ENCODE data around the gene RIMS3.
"Not testable (repeated sequence)": the region's sequence is repeated elsewhere in the genome, so short reads cannot be mapped to it uniquely, and the experiment has no call there.

The RIMS3 gene

DNA sequence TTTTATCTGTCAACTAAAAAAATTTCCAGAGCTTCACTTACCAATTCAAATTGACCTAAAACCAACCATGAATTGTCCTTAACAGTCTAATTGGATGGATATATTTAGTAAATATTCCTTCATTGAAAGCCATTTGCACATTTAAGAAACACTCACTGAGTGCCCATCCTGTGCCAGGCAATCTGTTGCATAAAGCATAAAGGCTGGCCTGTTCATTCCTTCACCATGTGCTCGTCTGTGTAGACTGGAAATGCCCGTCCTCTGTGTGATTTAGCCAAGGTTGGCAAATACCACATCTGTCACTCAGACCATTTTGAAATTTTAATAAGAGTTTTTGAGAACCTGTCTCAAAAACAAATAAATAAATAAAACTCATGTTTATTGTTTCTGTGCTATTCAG is 76.9 kb downstream of the RIMS3 start:
- H3K27me3 ChIP-seq (ENCODE audit: insufficient read depth, low read length, poor library complexity), result no peaks in the 10 kb centered on the region
- H4K5ac ChIP-seq (ENCODE audit: low read length), result no peak overlapping the region
- no peak overlapping the region for H3K9ac ChIP-seq (ENCODE audit: low read length)
- WGBS (ENCODE audit: extremely low coverage, insufficient coverage, low lambda C conversion rate), result no CpG with 5 or more reads among the region's 2 CpGs
- H2BK15ac ChIP-seq (replicated peaks; ENCODE audit: low read depth), result no peak overlapping the region
- H3K27ac ChIP-seq (ENCODE audit: low read depth, low read length), result no peak overlapping the region
- H2BK5ac ChIP-seq (ENCODE audit: low read length), result no peak overlapping the region
- DNase-seq, result no peak
- H2BK120ac ChIP-seq (ENCODE audit: low read depth, low read length), result no peak overlapping the region
- H3K79me2 ChIP-seq (ENCODE audit: control insufficient read depth, insufficient read depth, low read length), result no peaks in the 10 kb centered on the region
- H3K18ac ChIP-seq (ENCODE audit: low read length), result no peak overlapping the region
- H3K4me3 ChIP-seq (ENCODE audit: low read length), result no peak overlapping the region
- H3K23ac ChIP-seq (ENCODE audit: low read length), result no peak overlapping the region
- H3K36me3 ChIP-seq (ENCODE audit: control insufficient read depth, insufficient read depth, low read length), result no peaks in the 10 kb centered on the region
- H3K79me1 ChIP-seq (ENCODE audit: low read length), result no peaks in the 10 kb centered on the region
- no peak overlapping the region for H2AK5ac ChIP-seq (ENCODE audit: low read length)
- H3K4me1 ChIP-seq (ENCODE audit: control insufficient read depth, low read depth, low read length), result no peaks in the 10 kb centered on the region
- no peak overlapping the region for H3K4ac ChIP-seq (ENCODE audit: low read depth, low read length)
- H4K8ac ChIP-seq (ENCODE audit: low read depth, low read length), result no peak overlapping the region
- H3K4me2 ChIP-seq (ENCODE audit: low read length), result no peak overlapping the region
- no peak overlapping the region for H3K56ac ChIP-seq (ENCODE audit: low read length)

GRCh38 chr1:40583980-40584379 is 81.5 kb downstream of the RIMS3 start:
- no peak overlapping the region for H3K18ac ChIP-seq (ENCODE audit: low read length)
- no peak overlapping the region for H3K4ac ChIP-seq (ENCODE audit: low read depth, low read length)
- H3K23ac ChIP-seq (ENCODE audit: low read length), result no peak overlapping the region
- H3K4me2 ChIP-seq (ENCODE audit: low read length), result no peak overlapping the region
- H2BK5ac ChIP-seq (ENCODE audit: low read length), result no peak overlapping the region
- no peak overlapping the region for H3K27ac ChIP-seq (ENCODE audit: low read depth, low read length)
- DNase-seq, result peak; percentile 18
- H2BK15ac ChIP-seq (replicated peaks; ENCODE audit: low read depth), result no peak overlapping the region
- H2AK5ac ChIP-seq (ENCODE audit: low read length), result no peak overlapping the region
- H4K8ac ChIP-seq (ENCODE audit: low read depth, low read length), result no peak overlapping the region
- no peak overlapping the region for H3K4me3 ChIP-seq (ENCODE audit: low read length)
- H3K4me1 ChIP-seq (ENCODE audit: control insufficient read depth, low read depth, low read length), result no peaks in the 10 kb centered on the region
- WGBS (ENCODE audit: extremely low coverage, insufficient coverage, low lambda C conversion rate), result no CpG with 5 or more reads among the region's 6 CpGs
- no peaks in the 10 kb centered on the region for H3K27me3 ChIP-seq (ENCODE audit: insufficient read depth, low read length, poor library complexity)
- H3K56ac ChIP-seq (ENCODE audit: low read length), result no peak overlapping the region
- H2BK120ac ChIP-seq (ENCODE audit: low read depth, low read length), result no peak overlapping the region
- no peaks in the 10 kb centered on the region for H3K36me3 ChIP-seq (ENCODE audit: control insufficient read depth, insufficient read depth, low read length)
- H3K79me2 ChIP-seq (ENCODE audit: control insufficient read depth, insufficient read depth, low read length), result no peaks in the 10 kb centered on the region
- no peak overlapping the region for H4K5ac ChIP-seq (ENCODE audit: low read length)
- no peak overlapping the region for H3K9ac ChIP-seq (ENCODE audit: low read length)
- H3K79me1 ChIP-seq (ENCODE audit: low read length), result no peaks in the 10 kb centered on the region

- Histone ChIP-seq H3K79me2 (ENCODE audit: control insufficient read depth, insufficient read depth, low read length) (no peaks in the 10 kb centered on the region), H3K9ac (ENCODE audit: low read length) (no peak overlapping the region), H2BK5ac (ENCODE audit: low read length) (no peak overlapping the region), H3K4ac (ENCODE audit: low read depth, low read length) (no peak overlapping the region), H3K4me1 (ENCODE audit: control insufficient read depth, low read depth, low read length) (no peaks in the 10 kb centered on the region), H4K8ac (ENCODE audit: low read depth, low read length) (no peak overlapping the region), H3K27ac (ENCODE audit: low read depth, low read length) (no peak overlapping the region), H3K56ac (ENCODE audit: low read length) (no peak overlapping the region), H3K27me3 (ENCODE audit: insufficient read depth, low read length, poor library complexity) (no peaks in the 10 kb centered on the region), H3K4me2 (ENCODE audit: low read length) (no peak overlapping the region), H3K36me3 (ENCODE audit: control insufficient read depth, insufficient read depth, low read length) (no peaks in the 10 kb centered on the region), H3K18ac (ENCODE audit: low read length) (no peak overlapping the region), H3K79me1 (ENCODE audit: low read length) (no peaks in the 10 kb centered on the region), H3K4me3 (ENCODE audit: low read length) (no peak overlapping the region), H2AK5ac (ENCODE audit: low read length) (no peak overlapping the region), H4K5ac (ENCODE audit: low read length) (no peak overlapping the region), H2BK120ac (ENCODE audit: low read depth, low read length) (no peak overlapping the region), H2BK15ac (replicated peaks; ENCODE audit: low read depth) (no peak overlapping the region), H3K23ac (ENCODE audit: low read length) (no peak overlapping the region)
- no CpG with 5 or more reads among the region's 2 CpGs for WGBS (ENCODE audit: extremely low coverage, insufficient coverage, low lambda C conversion rate)
- no peak for DNase-seq
Measured at GRCh38 chr1:40582116-40582515, 83.4 kb downstream of the RIMS3 start.

DNA sequence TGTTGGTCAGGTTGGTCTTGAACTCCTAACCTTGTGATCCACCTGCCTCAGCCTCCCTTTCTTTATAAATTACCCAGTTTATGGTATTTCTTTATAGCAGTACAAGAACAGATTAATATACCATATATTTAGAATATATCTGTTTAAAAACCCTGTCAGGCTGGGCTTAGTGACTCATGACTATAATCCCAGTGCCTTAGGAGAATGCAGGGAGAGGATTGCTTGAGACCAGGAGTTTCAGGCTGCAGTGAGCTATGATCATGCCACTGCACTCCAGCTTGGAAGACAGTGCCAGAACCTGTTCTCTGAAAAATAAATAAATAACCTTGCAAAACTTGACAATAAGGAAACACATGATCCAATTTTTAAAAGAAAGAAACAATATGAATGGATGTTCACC is 90.1 kb downstream of the RIMS3 start:
- H3K27ac ChIP-seq (ENCODE audit: low read depth, low read length), result no peak overlapping the region

GRCh38 chr1:40574805-40575204 is 90.7 kb downstream of the RIMS3 start:
- H3K79me1 ChIP-seq (ENCODE audit: low read length); H2BK15ac ChIP-seq (replicated peaks; ENCODE audit: low read depth); H3K4ac ChIP-seq (ENCODE audit: low read depth, low read length); H3K9ac ChIP-seq (ENCODE audit: low read length); H3K18ac ChIP-seq (ENCODE audit: low read length); H2AK5ac ChIP-seq (ENCODE audit: low read length); H3K23ac ChIP-seq (ENCODE audit: low read length); H3K27me3 ChIP-seq (ENCODE audit: insufficient read depth, low read length, poor library complexity); H3K27ac ChIP-seq (ENCODE audit: low read depth, low read length); H3K79me2 ChIP-seq (ENCODE audit: control insufficient read depth, insufficient read depth, low read length); H4K5ac ChIP-seq (ENCODE audit: low read length); DNase-seq; H2BK5ac ChIP-seq (ENCODE audit: low read length); H3K4me1 ChIP-seq (ENCODE audit: control insufficient read depth, low read depth, low read length); H3K36me3 ChIP-seq (ENCODE audit: control insufficient read depth, insufficient read depth, low read length); H2BK120ac ChIP-seq (ENCODE audit: low read depth, low read length); H3K56ac ChIP-seq (ENCODE audit: low read length); H3K4me2 ChIP-seq (ENCODE audit: low read length); H4K8ac ChIP-seq (ENCODE audit: low read depth, low read length); H3K4me3 ChIP-seq (ENCODE audit: low read length): not testable (repeated sequence)
- WGBS (ENCODE audit: extremely low coverage, insufficient coverage, low lambda C conversion rate), result no CpG with 5 or more reads among the region's 3 CpGs

More for the DNA sequence above, 90.1 kb downstream of the RIMS3 start:
- Histone ChIP-seq H2AK5ac (ENCODE audit: low read length) (no peak overlapping the region), H4K5ac (ENCODE audit: low read length) (no peak overlapping the region), H3K18ac (ENCODE audit: low read length) (no peak overlapping the region), H3K23ac (ENCODE audit: low read length) (no peak overlapping the region), H4K8ac (ENCODE audit: low read depth, low read length) (no peak overlapping the region), H3K27me3 (ENCODE audit: insufficient read depth, low read length, poor library complexity) (no peaks in the 10 kb centered on the region), H2BK15ac (replicated peaks; ENCODE audit: low read depth) (no peak overlapping the region), H3K79me2 (ENCODE audit: control insufficient read depth, insufficient read depth, low read length) (no peaks in the 10 kb centered on the region), H3K4ac (ENCODE audit: low read depth, low read length) (no peak overlapping the region), H3K56ac (ENCODE audit: low read length) (no peak overlapping the region), H3K4me1 (ENCODE audit: control insufficient read depth, low read depth, low read length) (no peaks in the 10 kb centered on the region), H3K9ac (ENCODE audit: low read length) (no peak overlapping the region), H3K4me3 (ENCODE audit: low read length) (no peak overlapping the region), H3K4me2 (ENCODE audit: low read length) (no peak overlapping the region), H3K79me1 (ENCODE audit: low read length) (no peaks in the 10 kb centered on the region), H2BK120ac (ENCODE audit: low read depth, low read length) (no peak overlapping the region), H2BK5ac (ENCODE audit: low read length) (no peak overlapping the region), H3K36me3 (ENCODE audit: control insufficient read depth, insufficient read depth, low read length) (no peaks in the 10 kb centered on the region)
- no peak for DNase-seq
